Brain microvascular endothelial cell (primary cell): ENCODE results near the gene CCT8L2.
"Not testable (repeated sequence)": the region's sequence is repeated elsewhere in the genome, so short reads cannot be mapped to it uniquely, and the experiment has no call there.

Experiments used
- DNase-seq: peaks from one replicate; pipeline ENCODE4 v3.0.0-alpha.2; 2020
- H3K27ac ChIP-seq: fragments of 250-450 bp; sonication (Bioruptor Pico); 2 replicates; pipeline ENCODE4 v1.5.1; 2020; ENCODE audit warnings: mild to moderate bottlenecking, moderate library complexity
- H3K27me3 ChIP-seq: fragments of 250-450 bp; sonication (Bioruptor Pico); replicated peaks from 2 replicates; pipeline ENCODE4 v1.5.1; 2020; ENCODE audit warnings: mild to moderate bottlenecking
- H3K36me3 ChIP-seq: fragments of 250-450 bp; sonication (Bioruptor Pico); replicated peaks from 2 replicates; pipeline ENCODE4 v1.5.1; 2020; ENCODE audit warnings: mild to moderate bottlenecking
- H3K4me3 ChIP-seq: 2 replicates; pipeline ENCODE4 v1.5.1; 2011; ENCODE audit warnings: low read depth, mild to moderate bottlenecking, control low read depth, low read length, moderate library complexity
- in situ Hi-C: cut with HindIII; loops from 2 replicates; pipeline ENCODE4 v1.10.0; 2017; ENCODE audit warnings: low sequenced_read_pairs, low pct_ligation_motif_present
- TF ChIP-seq, protein P1 (sequence below): IDR thresholded peaks from 2 replicates; pipeline ENCODE4 v1.5.1; 2011; ENCODE audit warnings: low read depth, mild to moderate bottlenecking, moderate library complexity, low read length, control low read depth, inconsistent platforms; ENCODE audit errors: missing control alignments

Gene CCT8L2

GRCh38 chr22:16608931-16609330, 16.3 kb upstream of the CCT8L2 start:
- H3K4me3 ChIP-seq, result no peak overlapping the region
- no peak overlapping the region for H3K27ac ChIP-seq
- TF ChIP-seq, protein P1, sequence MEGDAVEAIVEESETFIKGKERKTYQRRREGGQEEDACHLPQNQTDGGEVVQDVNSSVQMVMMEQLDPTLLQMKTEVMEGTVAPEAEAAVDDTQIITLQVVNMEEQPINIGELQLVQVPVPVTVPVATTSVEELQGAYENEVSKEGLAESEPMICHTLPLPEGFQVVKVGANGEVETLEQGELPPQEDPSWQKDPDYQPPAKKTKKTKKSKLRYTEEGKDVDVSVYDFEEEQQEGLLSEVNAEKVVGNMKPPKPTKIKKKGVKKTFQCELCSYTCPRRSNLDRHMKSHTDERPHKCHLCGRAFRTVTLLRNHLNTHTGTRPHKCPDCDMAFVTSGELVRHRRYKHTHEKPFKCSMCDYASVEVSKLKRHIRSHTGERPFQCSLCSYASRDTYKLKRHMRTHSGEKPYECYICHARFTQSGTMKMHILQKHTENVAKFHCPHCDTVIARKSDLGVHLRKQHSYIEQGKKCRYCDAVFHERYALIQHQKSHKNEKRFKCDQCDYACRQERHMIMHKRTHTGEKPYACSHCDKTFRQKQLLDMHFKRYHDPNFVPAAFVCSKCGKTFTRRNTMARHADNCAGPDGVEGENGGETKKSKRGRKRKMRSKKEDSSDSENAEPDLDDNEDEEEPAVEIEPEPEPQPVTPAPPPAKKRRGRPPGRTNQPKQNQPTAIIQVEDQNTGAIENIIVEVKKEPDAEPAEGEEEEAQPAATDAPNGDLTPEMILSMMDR, result no peak
- H3K36me3 ChIP-seq, result no peaks in the 10 kb centered on the region
- no peaks in the 10 kb centered on the region for H3K27me3 ChIP-seq
- in situ Hi-C loops, result no loop called here
- DNase-seq, result no peak

GRCh38 chr22:16604257-16604998, 11.8 kb upstream of the CCT8L2 start:
- H3K27ac ChIP-seq, H3K4me3 ChIP-seq, H3K36me3 ChIP-seq, in situ Hi-C loops, DNase-seq: not testable (repeated sequence)
- peaks cover 10% of the 10 kb centered on the region for H3K27me3 ChIP-seq

- in situ Hi-C loops, H3K27ac ChIP-seq, H3K36me3 ChIP-seq, H3K4me3 ChIP-seq, DNase-seq: not testable (repeated sequence)
- H3K27me3 ChIP-seq, result peaks cover 10% of the 10 kb centered on the region
These were observed 11.2 kb upstream of the CCT8L2 start for GRCh38 chr22:16603770-16604242.

- TF ChIP-seq, protein P1, result no peak
- H3K27ac ChIP-seq, result no peak overlapping the region
- no peak overlapping the region for H3K4me3 ChIP-seq
- H3K36me3 ChIP-seq, result no peaks in the 10 kb centered on the region
- in situ Hi-C loops, result no loop called here
- H3K27me3 ChIP-seq, result peaks cover 10% of the 10 kb centered on the region
- DNase-seq, result no peak
These were observed 10.8 kb upstream of the CCT8L2 start for GRCh38 chr22:16603448-16603768.

DNA sequence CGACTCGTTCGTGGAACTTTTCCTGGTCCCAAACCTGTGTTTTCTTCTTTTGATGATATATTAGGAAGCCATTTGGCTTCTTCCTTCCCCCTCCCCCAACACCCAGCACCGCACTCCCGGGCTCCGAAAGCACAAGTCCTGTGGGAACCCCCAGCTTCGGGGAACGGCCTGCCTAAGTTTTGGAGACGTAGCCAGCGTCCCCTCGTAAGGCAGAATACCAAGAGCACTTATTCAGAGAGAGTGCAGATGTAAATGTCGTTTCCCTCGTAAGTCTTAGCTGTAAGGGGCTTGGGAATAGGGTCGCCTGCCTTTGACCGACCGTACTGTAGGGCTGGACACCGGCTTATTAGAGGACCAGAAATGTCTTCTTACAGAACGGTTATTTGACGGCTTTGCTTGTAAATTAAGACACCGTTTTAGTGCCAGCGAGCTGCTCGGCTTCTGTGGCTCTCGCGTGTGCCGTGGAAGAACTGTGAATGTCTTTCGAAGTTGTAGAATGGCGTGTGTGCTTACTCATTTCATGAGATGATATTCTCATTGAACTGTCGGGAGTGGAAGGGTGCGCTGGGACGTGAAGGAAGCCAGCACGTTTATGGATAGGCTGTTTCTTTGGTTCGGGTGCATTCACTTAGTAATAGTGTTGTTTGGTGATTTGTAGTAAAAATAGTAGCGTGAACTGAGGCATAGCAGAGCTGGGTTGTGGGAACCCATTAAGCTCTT, 10.3 kb upstream of the CCT8L2 start:
- H3K4me3 ChIP-seq, in situ Hi-C loops, H3K27ac ChIP-seq, DNase-seq, H3K36me3 ChIP-seq: not testable (repeated sequence)
- H3K27me3 ChIP-seq, result peaks cover 10% of the 10 kb centered on the region

GRCh38 chr22:16602224-16602727, 9.7 kb upstream of the CCT8L2 start:
- H3K36me3 ChIP-seq, DNase-seq, in situ Hi-C loops, H3K27ac ChIP-seq, H3K4me3 ChIP-seq: not testable (repeated sequence)
- H3K27me3 ChIP-seq, result peaks cover 10% of the 10 kb centered on the region

DNA sequence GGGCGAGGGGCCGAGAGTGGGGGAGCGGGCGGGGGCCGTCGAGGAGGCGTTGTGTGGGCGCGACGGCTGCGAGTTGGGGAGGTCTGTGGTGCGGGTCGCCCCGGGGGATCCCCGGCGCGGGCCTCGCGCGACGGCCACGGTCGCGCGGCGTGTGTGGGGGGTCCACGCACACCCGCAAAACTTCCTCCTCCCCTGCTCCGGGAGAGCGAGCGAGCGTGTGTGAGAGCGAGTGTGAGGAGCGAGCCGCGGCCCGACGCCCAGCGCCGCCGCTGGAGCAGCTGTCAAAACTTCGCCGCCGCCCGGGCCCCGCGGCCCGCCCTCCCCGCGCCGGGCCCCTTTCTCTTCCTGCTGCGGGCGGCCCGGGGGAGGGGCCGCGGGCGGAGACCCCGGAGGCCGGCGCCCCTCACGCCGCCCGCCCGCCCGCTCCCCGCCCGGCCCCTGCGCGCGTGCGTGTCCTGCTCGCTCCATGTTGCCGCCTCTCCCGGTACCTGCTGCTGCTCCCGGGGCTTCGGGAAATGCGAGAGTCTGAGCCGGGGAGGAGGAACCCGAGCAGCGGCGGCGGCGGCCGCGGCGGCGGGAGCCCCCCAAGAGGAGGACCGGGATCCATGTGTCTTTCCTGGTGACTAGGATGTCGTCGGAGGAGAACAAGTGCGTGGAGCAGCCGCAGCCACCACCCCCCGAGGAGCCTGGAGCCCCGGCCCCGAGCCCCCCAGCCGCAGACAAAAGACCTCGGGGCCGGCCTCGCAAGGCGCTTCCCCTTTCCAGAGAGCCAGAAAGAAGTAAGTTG, 9.0 kb upstream of the CCT8L2 start:
- no peak for DNase-seq
- TF ChIP-seq, protein P1, result no peak
- peaks cover 10% of the 10 kb centered on the region for H3K27me3 ChIP-seq
- H3K36me3 ChIP-seq, result no peaks in the 10 kb centered on the region
- no peak overlapping the region for H3K27ac ChIP-seq
- in situ Hi-C loops, result no loop called here
- no peak overlapping the region for H3K4me3 ChIP-seq

DNA sequence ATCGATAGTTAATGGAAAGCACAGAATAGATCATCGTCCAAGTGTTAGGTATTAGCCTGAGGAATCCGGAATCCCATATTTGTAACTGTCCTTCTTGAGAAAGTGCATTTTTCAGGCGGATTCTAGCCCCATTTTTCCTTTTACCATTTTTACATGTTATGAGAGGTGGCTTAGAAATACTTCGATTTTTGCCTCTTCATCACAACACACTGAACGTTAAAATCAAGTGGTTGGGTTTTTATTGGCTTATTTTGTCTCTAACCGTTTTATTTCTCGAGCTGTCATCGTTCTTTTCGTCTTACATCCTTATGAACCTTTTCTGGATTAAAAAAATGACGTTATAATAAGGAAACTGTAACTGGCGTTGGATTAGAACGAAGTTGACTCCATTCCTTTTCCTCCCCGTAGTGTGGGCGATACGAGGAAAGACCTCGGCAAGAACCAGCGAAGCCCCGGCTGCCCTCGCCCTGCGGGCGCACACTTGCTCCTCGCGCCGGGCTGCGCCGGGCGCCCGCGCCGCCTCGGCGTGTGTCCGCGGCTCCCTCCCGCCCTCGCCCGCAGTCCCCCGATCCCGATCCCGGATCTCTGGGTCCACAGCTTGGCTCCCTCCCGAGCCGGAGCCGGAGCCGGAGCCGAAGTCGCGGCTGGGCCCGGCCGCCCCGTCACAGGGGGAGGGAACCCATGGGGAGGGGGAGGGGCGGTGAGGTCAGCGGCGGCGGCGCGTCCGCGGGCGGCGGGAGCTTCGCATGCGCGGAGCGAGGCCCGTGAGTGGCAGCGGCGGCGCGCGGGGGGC, 8.2 kb upstream of the CCT8L2 start:
- H3K36me3 ChIP-seq, H3K27ac ChIP-seq, DNase-seq, H3K4me3 ChIP-seq, in situ Hi-C loops: not testable (repeated sequence)
- H3K27me3 ChIP-seq, result peaks cover 10% of the 10 kb centered on the region

GRCh38 chr22:16599648-16600047, 7.0 kb upstream of the CCT8L2 start:
- H3K27me3 ChIP-seq, result peaks cover 10% of the 10 kb centered on the region
- in situ Hi-C loops, H3K4me3 ChIP-seq, H3K36me3 ChIP-seq, DNase-seq, H3K27ac ChIP-seq: not testable (repeated sequence)

GRCh38 chr22:16595251-16595650, 2.6 kb upstream of the CCT8L2 start:
- in situ Hi-C loops, H3K36me3 ChIP-seq, DNase-seq, H3K4me3 ChIP-seq, H3K27ac ChIP-seq, H3K27me3 ChIP-seq: not testable (repeated sequence)
